HCT116 (cell line): ENCODE measurements around the gene EMSY. TPM values are rescaled to one million over a fixed set of nuclear protein-coding genes. Genes with fewer than 3 reads are reported as not detected.

ENCODE experiments used
- ATAC-seq: fragments of 200-7000 bp; cut with Tn5 transposase; 2 replicates; pipeline ENCODE4 v1.9.1; 2020; ENCODE audit warnings: mild to moderate bottlenecking, moderate library complexity
- BruUV-seq: library from RNA; stranded (reverse); fragments of 400-500 nt; replicated peaks from 2 replicates; lab custom pipeline; 2021; lab: Mats Ljungman, UMichigan
- CTCF ChIA-PET: fragments of 300-600 bp; sonication (Branson Sonifier 250); formaldehyde crosslinking; loops from one replicate; lab custom pipeline; 2021; ENCODE audit warnings: antibody characterized with exemption; lab: Charles Lee
- POLR2A ChIA-PET: fragments of 300-600, 350-600 bp; sonication (Branson Sonifier 250); formaldehyde crosslinking; loops from one replicate; lab custom pipeline; 2021; ENCODE audit warnings: antibody characterized with exemption; lab: Charles Lee
- RAD21 ChIA-PET, 2 experiments: fragments of 300-600 bp; sonication (Branson Sonifier 250); formaldehyde crosslinking; loops; one replicate each; lab custom pipeline; 2023; ENCODE audit warnings: low total read pairs in 2 of 2; ENCODE audit not compliant: uncharacterized antibody in 2 of 2, unreplicated experiment in 2 of 2, low non-redundant PET in 1 of 2; lab: Charles Lee
- DNase-seq: peaks from one replicate; pipeline ENCODE4 v3.0.0-alpha.2; 2010; ENCODE audit warnings: low read depth, low spot score
- H2AFZ ChIP-seq: fragments of 200-600 bp; shearing (Covaris generic), sonication (generic); 2 replicates; pipeline ENCODE4 v1.6.1; 2017; ENCODE audit warnings: low read depth, mixed run types, mixed read lengths, antibody characterized with exemption, low read length; ENCODE audit not compliant: poor library complexity, severe bottlenecking
- H3K27ac ChIP-seq: 2 replicates; pipeline ENCODE4 v1.5.1; 2012; ENCODE audit warnings: low read depth, low read length
- H3K27me3 ChIP-seq: fragments of 200-600 bp; sonication (generic); 2 replicates; pipeline ENCODE4 v1.6.1; 2016; ENCODE audit warnings: mixed run types, low read length, mixed read lengths; ENCODE audit not compliant: insufficient read depth
- H3K36me3 ChIP-seq, 2 experiments: fragments of 200-500 bp in 1 of 2; fragments of 200-600 bp in 1 of 2; sonication (Bioruptor generic) in 1 of 2; sonication (generic) in 1 of 2; 2 replicates each; pipeline versions ENCODE4 v1.5.1 to v1.6.1; 2014 to 2016; ENCODE audit warnings: low read length in 2 of 2, inconsistent platforms in 1 of 2, mixed read lengths in 1 of 2, mixed run types in 1 of 2; ENCODE audit not compliant: insufficient read depth in 2 of 2, control insufficient read depth in 1 of 2
- H3K4me1 ChIP-seq, 2 experiments: fragments of 200-600 bp in 1 of 2; sonication (generic) in 1 of 2; 2 replicates each; pipeline versions ENCODE4 v1.5.1 to v1.6.1; 2012 to 2017; ENCODE audit warnings: low read length in 2 of 2, inconsistent platforms in 1 of 2, mild to moderate bottlenecking in 1 of 2, mixed read lengths in 1 of 2, mixed run types in 1 of 2, moderate library complexity in 1 of 2; ENCODE audit not compliant: insufficient read depth in 2 of 2, control insufficient read depth in 1 of 2
- H3K4me2 ChIP-seq: fragments of 200-600 bp; sonication (generic); 2 replicates; pipeline ENCODE4 v1.6.1; 2017; ENCODE audit warnings: mixed run types, low read length, mixed read lengths
- H3K4me3 ChIP-seq, 2 experiments: fragments of 200-600 bp in 1 of 2; sonication (generic) in 1 of 2; replicated peaks in 1 of 2; 2 replicates each; pipeline ENCODE4 v1.5.1; 2011 to 2016; ENCODE audit warnings: low read length in 2 of 2, control low read depth in 1 of 2, low read depth in 1 of 2, mild to moderate bottlenecking in 1 of 2, mixed read lengths in 1 of 2, mixed run types in 1 of 2
- H3K79me2 ChIP-seq: fragments of 200-600 bp; sonication (generic); 2 replicates; pipeline ENCODE4 v1.6.1; 2017; ENCODE audit warnings: mild to moderate bottlenecking, mixed run types, low read length, moderate library complexity, mixed read lengths; ENCODE audit not compliant: insufficient read depth
- H3K9ac ChIP-seq: fragments of 200-600 bp; sonication (generic); 2 replicates; pipeline ENCODE4 v1.6.1; 2016; ENCODE audit warnings: low read length, mixed read lengths
- H3K9me2 ChIP-seq: fragments of 200-600 bp; sonication (generic), shearing (Covaris generic); 2 replicates; pipeline ENCODE4 v1.6.1; 2017; ENCODE audit warnings: mixed run types, mild to moderate bottlenecking, moderate library complexity; ENCODE audit not compliant: insufficient read depth
- H3K9me3 ChIP-seq, 2 experiments: fragments of 200-500 bp in 1 of 2; fragments of 200-600 bp in 1 of 2; sonication (Bioruptor generic) in 1 of 2; sonication (generic) in 1 of 2; 2 replicates each; pipeline ENCODE4 v1.6.1; 2014 to 2017; ENCODE audit warnings: low read length in 2 of 2, mixed read lengths in 2 of 2, inconsistent platforms in 1 of 2, low read depth in 1 of 2, mild to moderate bottlenecking in 1 of 2, mixed run types in 1 of 2, moderate library complexity in 1 of 2; ENCODE audit not compliant: control insufficient read depth in 1 of 2, insufficient read depth in 1 of 2
- H4K20me1 ChIP-seq: fragments of 200-600 bp; sonication (generic), shearing (Covaris generic); 2 replicates; pipeline ENCODE4 v1.6.1; 2017; ENCODE audit warnings: mixed run types, mild to moderate bottlenecking, moderate library complexity; ENCODE audit not compliant: insufficient read depth
- CBX3 ChIP-seq: IDR thresholded peaks from 2 replicates; pipeline ENCODE4 v1.6.1; 2012; ENCODE audit warnings: low read depth
- CEBPB ChIP-seq: IDR thresholded peaks from 2 replicates; pipeline ENCODE4 v1.6.1; 2012; ENCODE audit warnings: low read depth
- ELF1 ChIP-seq: IDR thresholded peaks from 2 replicates; pipeline ENCODE4 v1.6.1; 2012; ENCODE audit warnings: low read depth, borderline replicate concordance
- FOSL1 ChIP-seq: IDR thresholded peaks from 2 replicates; pipeline ENCODE4 v1.6.1; 2012; ENCODE audit warnings: low read depth
- MAX ChIP-seq: IDR thresholded peaks from 2 replicates; pipeline ENCODE4 v1.6.1; 2012
- POLR2AphosphoS5 ChIP-seq: IDR thresholded peaks from 2 replicates; pipeline ENCODE4 v1.6.1; 2011; ENCODE audit warnings: mild to moderate bottlenecking, low read depth, low read length, moderate library complexity
- SP1 ChIP-seq: IDR thresholded peaks from 2 replicates; pipeline ENCODE4 v1.6.1; 2012; ENCODE audit warnings: low read depth
- TCF7L2 ChIP-seq: IDR thresholded peaks from 2 replicates; pipeline ENCODE4 v1.7.0; 2011; ENCODE audit warnings: borderline replicate concordance, inconsistent platforms; ENCODE audit not compliant: insufficient read depth, insufficient read length; ENCODE audit errors: extremely low read depth
- YY1 ChIP-seq: IDR thresholded peaks from 2 replicates; pipeline ENCODE4 v1.6.1; 2011; ENCODE audit warnings: low read length, low read depth, moderate library complexity, mild to moderate bottlenecking; ENCODE audit not compliant: insufficient replicate concordance; ENCODE audit errors: extremely low read depth
- ZFX ChIP-seq: fragments of 450-650 bp; IDR thresholded peaks from 2 replicates; pipeline ENCODE4 v1.6.1; 2017
- intact Hi-C: fragments of 100-400 bp; cut with micrococcal nuclease; formaldehyde crosslinking; loops from 2 replicates; pipeline ENCODE4 v1.10.0; 2022
- total RNA-seq: library from RNA; stranded (reverse); gene quantifications from one replicate; pipeline ENCODE4 v1.2.1, GENCODE V29; 2021; ENCODE audit not compliant: unreplicated experiment
- TF ChIP-seq, protein P1 (sequence below): IDR thresholded peaks from 2 replicates; pipeline ENCODE4 v1.6.1; 2011; ENCODE audit warnings: mild to moderate bottlenecking, low read length, moderate library complexity; ENCODE audit not compliant: insufficient replicate concordance; ENCODE audit errors: extremely low read depth

The EMSY gene
- total RNA-seq, 1 experiment from 2014 or later, result 22.7 TPM

GRCh38 chr11:76600124-76600655 lies 155.4 kb downstream of the EMSY start:
- Histone ChIP-seq H3K9me2 (no peaks in the 10 kb centered on the region), H3K4me2 (no peak overlapping the region), H3K9me3 (no peaks in the 10 kb centered on the region), H3K27ac (no peak overlapping the region), H3K27me3 (no peaks in the 10 kb centered on the region), H2AFZ (no peak overlapping the region), H3K79me2 (no peaks in the 10 kb centered on the region), H3K4me3 (no peak overlapping the region), H4K20me1 (no peaks in the 10 kb centered on the region), H3K9ac (no peak overlapping the region), H3K4me1 (no peaks in the 10 kb centered on the region), H3K36me3 (no peaks in the 10 kb centered on the region)
- ChIA-PET RAD21 (no interaction called here), POLR2A (interaction anchor here (1.8 kb wide), 1 partner anchor 8 kb away, joined by 5 read pairs; no protein-coding TSS in a partner anchor), CTCF (no interaction called here)
- no TSS peak for BruUV-seq
- intact Hi-C loops, result no loop called here
- no peak for ATAC-seq
- no peak for DNase-seq
- TF ChIP-seq CBX3 (no peak), FOSL1 (no peak), TCF7L2 (no peak), POLR2AphosphoS5 (no peak)

GRCh38 chr11:76601272-76601671 lies 156.5 kb downstream of the EMSY start:
- CTCF ChIA-PET, result no interaction called here
- Histone ChIP-seq H3K9me3 (no peaks in the 10 kb centered on the region), H4K20me1 (no peaks in the 10 kb centered on the region), H3K4me2 (no peak overlapping the region), H3K9ac (no peak overlapping the region)
- ATAC-seq, result no peak
- RAD21 ChIA-PET, result no interaction called here
- no TSS peak for BruUV-seq
- TF ChIP-seq CEBPB (no peak), SP1 (no peak), YY1 (no peak), ELF1 (no peak), MAX (no peak), ZFX (no peak), FOSL1 (no peak)
- TF ChIP-seq, protein P1, sequence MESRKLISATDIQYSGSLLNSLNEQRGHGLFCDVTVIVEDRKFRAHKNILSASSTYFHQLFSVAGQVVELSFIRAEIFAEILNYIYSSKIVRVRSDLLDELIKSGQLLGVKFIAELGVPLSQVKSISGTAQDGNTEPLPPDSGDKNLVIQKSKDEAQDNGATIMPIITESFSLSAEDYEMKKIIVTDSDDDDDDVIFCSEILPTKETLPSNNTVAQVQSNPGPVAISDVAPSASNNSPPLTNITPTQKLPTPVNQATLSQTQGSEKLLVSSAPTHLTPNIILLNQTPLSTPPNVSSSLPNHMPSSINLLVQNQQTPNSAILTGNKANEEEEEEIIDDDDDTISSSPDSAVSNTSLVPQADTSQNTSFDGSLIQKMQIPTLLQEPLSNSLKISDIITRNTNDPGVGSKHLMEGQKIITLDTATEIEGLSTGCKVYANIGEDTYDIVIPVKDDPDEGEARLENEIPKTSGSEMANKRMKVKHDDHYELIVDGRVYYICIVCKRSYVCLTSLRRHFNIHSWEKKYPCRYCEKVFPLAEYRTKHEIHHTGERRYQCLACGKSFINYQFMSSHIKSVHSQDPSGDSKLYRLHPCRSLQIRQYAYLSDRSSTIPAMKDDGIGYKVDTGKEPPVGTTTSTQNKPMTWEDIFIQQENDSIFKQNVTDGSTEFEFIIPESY, result no peak
- TF ChIP-seq, all 23 proteins: peak for 0
- H3K79me2 ChIP-seq, result no peaks in the 10 kb centered on the region
- H2AFZ ChIP-seq, result no peak overlapping the region
- H3K4me3 ChIP-seq, result no peak overlapping the region
- no peaks in the 10 kb centered on the region for H3K36me3 ChIP-seq
- H3K4me1 ChIP-seq, result no peaks in the 10 kb centered on the region
- intact Hi-C loops, result no loop called here
- H3K9me2 ChIP-seq, result no peaks in the 10 kb centered on the region
- POLR2A ChIA-PET, result no interaction called here
- no peaks in the 10 kb centered on the region for H3K27me3 ChIP-seq
- H3K27ac ChIP-seq, result no peak overlapping the region
- DNase-seq, result no peak
